Activated CD8-positive, alpha-beta memory T cell treated with anti-CD3 and anti-CD28 coated beads, Interleukin-2, amount 50 U/mL, for 24 hours (primary cell): ENCODE data around the gene PAPPA.

Source experiments
- DNase-seq: peaks from one replicate; pipeline ENCODE4 v3.0.0-alpha.2; 2020; ENCODE audit errors: extremely low read depth

The PAPPA gene

GRCh38 chr9:116182876-116183275, 29.3 kb downstream of the PAPPA start:
- DNase-seq = no peak

DNA sequence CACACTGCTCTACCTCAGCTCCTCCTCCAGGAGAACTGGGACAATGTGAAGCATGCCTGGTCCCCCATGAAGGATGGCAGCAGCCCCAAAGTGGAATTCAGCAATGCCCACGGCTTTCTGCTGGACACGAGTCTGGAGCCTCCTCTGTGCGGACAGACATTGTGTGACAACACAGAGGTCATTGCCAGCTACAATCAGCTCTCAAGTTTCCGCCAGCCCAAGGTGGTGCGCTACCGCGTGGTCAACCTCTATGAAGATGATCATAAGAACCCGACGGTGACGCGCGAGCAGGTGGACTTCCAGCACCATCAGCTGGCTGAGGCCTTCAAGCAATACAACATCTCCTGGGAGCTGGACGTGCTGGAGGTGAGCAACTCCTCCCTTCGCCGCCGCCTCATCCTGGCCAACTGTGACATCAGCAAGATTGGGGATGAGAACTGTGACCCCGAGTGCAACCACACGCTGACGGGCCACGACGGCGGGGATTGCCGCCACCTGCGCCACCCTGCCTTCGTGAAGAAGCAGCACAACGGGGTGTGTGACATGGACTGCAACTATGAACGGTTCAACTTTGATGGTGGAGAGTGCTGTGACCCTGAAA, 34.1 kb downstream of the PAPPA start:
- no peak for DNase-seq

DNA sequence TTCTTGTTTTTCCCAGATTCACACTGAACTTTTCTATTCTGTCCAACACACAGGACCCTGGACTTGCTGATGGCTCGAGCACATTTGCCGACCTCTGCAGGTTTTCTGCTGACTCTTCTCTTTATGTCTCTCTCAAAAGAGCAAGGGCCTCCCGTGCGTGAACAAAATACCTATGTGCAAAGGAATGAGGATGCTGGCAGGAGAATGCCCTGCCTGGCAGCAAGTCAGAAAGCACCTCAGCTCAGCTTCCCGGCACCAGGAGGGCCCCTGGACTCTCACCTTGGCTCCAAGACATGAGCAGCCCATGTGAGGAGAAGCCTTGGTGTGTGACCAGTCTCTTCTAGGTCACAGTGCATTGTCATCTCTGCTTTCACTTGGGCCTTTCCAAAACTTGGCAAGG, 36.1 kb downstream of the PAPPA start:
- no peak for DNase-seq

DNA sequence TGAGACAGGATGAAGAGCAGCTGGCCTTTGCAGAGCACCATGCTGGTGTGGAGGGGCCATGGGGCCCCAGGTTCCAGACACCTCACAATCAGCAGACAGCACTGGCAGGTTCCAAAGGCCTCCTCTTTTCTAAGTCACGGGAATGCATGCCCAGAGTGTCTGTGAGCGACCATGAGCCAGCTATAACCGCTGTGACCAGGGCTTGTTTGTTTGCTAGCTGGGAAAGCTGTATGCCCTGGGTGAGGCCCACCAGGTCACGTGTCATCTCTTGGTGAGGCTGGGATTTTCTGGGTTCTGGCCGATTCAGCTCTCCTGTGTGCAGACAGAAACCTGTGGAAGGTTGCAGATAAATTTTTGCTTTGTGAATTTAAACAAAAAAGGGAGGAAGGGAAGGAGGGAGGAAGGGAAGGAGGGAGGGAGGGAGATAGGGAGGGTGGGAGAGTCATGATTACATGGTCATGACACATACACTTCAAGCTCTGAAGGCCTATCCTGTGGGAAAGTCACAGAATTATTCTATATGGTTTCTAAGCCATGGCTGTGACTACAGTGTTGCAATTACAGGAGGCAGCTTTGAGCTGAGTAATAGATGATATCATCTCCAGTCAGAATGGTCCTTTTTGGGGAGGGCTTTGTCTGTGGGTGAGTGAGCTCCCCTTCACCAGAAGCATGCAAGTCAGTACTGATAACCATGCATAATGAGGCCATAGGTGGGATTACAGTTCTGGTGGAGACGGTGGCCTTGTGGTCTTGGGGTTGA, 37.2 kb downstream of the PAPPA start:
- DNase-seq = no peak

- no peak for DNase-seq
These were observed 38.2 kb downstream of the PAPPA start for GRCh38 chr9:116191576-116192415.

GRCh38 chr9:116193636-116194035, 40.0 kb downstream of the PAPPA start:
- DNase-seq = no peak

GRCh38 chr9:116196806-116197205, 43.2 kb downstream of the PAPPA start:
- DNase-seq = no peak

DNA sequence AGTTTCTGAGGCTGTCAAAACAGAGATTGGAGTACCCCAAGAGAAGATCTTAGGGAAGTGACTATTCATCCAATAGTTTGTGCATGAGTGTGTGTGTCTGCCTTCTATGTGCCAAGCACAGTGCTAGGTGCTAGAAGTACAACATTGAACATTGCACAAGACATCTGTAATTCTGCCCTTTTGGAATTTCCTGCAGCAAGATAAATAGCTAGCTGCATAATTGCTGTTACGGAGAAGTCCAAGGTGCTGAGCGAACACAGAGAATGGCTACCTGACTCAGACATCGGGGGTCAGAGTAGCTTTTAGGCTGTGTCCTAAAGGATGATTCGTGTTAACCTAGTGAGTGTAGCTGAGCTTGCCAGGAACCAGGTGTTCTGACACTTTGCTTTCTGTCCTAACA, 44.8 kb downstream of the PAPPA start:
- no peak for DNase-seq

DNA sequence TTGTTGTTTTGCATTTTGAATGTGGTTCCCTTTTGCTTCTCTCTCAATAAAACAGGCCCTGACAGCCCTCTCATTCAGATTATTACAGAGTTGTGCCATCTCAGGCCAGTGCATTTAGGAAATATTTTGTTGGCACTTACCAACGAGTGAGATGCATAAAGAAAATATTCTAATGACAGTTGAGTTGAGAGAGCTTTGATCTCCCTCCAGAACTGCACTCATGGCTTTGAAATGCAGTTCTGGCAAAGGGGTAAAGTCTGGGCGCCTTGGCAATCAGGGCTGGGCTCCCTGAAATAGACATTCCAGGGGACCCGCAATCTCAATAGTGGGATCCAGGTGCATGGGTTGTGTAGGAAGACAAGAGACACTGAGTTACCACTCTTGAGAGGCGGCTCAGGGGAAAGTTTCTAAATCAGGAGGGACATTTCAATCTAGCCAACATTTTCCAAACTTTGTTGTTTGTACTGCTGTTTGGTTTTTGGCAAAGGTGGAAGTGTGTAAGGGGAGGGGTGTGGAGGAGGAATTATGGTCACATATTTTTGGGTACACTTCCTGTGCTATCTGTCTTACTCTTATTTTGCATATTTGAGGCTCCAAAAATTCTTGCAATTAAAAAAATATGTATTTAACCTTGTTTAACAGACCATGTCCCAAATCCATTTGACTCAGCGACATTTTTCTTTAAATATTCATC, 48.8 kb downstream of the PAPPA start:
- DNase-seq = no peak

DNA sequence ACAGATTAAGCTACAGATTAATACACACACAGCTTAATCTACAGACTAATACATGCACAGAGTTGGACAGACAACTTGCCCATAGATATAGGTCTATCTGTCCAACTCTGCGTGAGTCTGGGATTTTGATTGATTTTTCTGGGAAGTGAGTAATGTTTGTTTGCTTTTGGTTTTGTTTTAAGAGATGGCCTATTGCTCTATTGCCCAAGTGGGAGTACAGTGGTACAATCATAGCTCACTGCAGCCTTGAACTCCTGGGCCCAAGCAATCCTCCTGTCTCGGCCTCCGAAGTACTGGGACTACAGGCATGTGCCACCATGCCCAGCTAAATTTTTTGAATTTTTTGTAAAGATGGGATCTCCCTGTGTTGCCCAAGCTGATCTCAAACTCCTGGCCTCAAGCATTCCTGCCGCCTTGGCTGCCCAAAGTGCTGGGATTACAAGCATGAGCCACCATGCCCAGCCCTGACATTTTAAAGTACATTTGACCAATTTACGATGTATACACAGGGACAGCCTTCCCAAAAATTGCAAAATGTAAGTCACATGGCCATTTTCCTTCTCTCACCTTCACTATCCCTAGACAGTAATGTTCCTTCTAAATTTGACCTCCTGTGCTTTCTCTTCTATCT, 50.8 kb downstream of the PAPPA start:
- no peak for DNase-seq

GRCh38 chr9:116207371-116208111, 54.0 kb downstream of the PAPPA start:
- DNase-seq = no peak

GRCh38 chr9:116208417-116209232, 55.0 kb downstream of the PAPPA start:
- DNase-seq = no peak

DNA sequence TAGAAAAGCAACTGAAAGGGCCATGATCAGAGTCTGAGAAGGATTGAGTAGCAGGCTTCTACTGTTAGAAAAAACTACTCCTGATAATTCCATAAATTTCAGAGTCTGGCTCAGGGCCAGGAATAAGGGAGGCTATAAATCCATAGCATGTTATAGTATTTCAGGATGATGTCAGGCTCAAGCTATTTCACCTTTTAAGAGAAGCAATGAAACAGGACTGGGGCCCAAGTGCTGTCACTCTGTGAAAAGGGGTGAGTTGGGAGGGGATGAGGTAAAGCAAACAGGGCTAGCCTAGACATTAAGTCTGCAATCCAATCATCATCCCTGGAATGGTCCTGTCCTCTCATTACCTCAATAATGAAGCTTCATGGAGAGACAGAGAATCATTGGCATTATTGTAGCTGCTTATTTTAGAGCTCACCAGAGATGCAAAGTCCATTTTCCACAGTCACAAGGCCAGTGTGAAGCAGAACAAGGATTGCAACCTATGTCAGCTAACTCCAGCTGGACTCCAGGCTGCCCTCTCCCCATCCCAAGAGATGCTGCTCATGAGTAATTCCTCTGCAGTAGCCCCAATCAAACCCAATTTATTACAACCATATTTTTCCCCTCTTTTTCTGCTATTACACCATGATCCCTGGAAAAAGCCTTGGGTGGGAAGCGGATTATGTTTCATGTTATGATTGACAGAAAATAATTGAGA, 56.0 kb downstream of the PAPPA start:
- no peak for DNase-seq

GRCh38 chr9:116212986-116213692, 59.5 kb downstream of the PAPPA start:
- no peak for DNase-seq

DNA sequence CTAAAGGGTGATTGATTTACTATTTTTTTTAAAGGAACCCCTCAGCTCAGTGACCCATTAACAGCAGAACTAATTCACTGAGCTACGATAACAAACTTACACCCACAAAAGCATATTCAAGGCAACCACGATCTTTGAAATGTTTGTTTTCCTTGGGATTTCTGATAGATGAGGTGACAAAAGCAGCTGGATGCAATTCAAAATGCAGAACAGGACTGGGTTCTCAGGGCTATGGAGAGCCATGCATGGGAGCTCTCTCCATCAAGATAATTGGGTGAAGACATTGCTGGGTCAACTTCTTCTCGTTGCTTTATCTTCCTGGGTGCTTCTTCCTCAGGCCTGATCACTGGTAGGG, 60.1 kb downstream of the PAPPA start:
- no peak for DNase-seq

GRCh38 chr9:116218399-116218798, 64.8 kb downstream of the PAPPA start:
- DNase-seq = no peak

DNA sequence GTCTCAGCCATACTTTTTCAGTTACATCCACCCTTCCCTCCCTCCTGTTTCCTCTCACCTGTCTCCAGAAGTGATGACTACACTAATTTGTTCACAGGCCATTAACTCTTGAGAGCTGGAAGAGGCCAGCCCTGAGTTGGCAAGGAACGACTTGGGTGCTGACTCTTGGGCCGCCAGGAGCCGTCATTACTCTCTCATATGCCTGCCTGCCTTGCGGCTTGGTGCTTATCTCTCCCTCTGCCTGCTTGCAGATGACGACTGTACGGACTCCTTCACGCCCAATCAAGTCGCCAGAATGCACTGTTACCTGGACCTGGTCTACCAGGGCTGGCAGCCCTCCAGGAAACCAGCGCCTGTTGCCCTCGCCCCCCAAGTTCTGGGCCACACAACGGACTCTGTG, 66.1 kb downstream of the PAPPA start:
- DNase-seq = no peak

DNA sequence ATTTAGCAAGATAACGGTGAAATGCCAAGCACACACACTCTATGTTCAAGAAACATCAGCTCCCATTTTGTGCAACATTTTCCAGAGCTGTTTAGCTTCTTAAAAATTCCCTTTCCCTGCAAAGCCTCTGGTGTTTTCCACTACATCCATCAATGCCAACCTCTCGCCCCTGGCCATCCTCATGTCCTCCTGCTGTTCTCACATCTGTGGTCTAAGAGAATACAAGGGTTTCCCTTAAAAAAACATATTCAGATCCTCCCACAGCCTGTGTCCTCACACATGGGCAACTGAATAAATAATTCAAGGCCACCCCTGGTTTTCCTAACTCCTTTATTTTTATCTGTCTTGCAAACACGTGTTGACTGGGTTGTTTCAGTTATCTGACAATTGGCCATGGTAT, 70.3 kb downstream of the PAPPA start:
- DNase-seq = no peak

DNA sequence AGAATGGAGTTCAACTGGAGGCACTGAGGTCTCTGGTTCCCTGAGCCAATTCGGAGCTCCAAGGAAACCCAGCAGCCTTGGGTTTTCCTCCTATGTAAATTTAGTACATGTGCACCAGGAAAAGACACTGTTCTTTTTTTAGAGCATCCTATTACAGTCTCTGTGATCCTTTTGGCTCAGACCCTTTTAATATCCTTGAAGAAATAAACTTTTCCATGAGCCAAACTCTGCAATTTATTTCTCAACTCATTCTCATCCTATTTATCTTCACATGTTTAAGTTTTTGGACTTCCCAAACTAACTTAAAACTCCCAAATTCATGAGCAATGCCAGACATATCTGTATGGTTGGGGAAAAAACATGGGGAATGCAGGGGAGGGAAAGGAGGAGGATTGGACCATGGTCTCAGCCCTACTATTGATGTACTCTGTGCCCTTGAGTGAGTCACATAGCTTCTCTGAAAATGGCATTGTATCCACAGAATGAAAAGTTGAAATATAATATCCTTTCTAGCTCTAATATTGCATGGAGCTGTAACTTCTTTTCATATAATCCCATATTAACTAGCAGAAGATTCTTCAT, 76.6 kb downstream of the PAPPA start:
- no peak for DNase-seq
